GM13977 (cell line): ENCODE data around the gene DUSP9.

Experiments
- DNase-seq: peaks from one replicate; pipeline ENCODE4 v3.0.0; 2012; ENCODE audit warnings: low spot score
- in situ Hi-C: fragments of 300-500 bp; cut with MboI; formaldehyde crosslinking; loops from one replicate; pipeline ENCODE4 v1.12.0; 2022; ENCODE audit warnings: low sequenced_read_pairs, low pct_unique_long_range_greater_than_20kb, mixed read lengths, inconsistent platforms; ENCODE audit not compliant: unreplicated experiment
- TF ChIP-seq, protein P1 (sequence below): IDR thresholded peaks from 2 replicates; pipeline ENCODE4 v1.5.1; 2012; ENCODE audit warnings: mild to moderate bottlenecking, control low read depth; ENCODE audit not compliant: insufficient read depth; ENCODE audit errors: extremely low read depth, missing control alignments

The DUSP9 gene

DNA sequence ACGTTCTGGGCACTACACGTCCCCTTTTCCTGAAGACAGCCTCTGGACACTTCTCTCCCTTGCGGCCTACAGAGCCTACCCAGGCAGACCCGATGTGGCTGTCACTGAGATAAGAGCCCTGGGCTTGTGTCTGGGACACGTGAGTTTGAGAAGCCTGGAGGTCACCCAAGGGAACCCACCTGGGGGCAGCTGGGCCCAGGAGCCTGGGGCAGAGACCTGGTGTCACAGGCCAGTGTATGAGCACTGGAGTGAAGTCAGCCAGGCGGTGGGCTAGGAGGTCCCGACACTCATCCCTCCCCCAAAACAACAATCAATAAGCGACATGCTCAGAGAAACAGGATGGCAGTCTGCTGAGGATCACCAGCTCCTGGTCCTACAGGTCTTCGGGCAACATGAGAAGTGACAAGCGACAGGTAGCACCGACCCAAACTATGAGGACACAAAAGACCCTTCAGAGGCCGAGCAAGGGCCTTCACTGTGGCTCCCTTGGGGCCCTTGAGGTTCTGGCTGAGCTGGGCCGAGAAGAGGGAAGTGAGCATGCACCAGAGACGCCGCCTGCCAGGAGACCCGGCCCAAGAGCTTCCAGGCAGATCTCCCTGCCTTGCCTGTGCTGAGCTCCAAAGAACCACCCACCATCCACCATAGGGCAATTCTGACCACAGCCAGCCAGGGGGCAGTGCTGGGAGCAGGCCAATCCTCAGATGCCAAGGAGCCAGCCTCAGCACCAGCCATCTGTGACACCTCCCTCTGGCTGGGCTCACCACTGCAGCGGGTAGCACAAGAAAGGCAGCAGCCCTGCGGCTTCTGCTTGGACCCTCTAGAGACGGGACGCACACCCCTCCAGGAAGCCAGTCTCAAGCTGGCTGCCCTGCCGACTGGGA lies 11.0 kb upstream of the DUSP9 start:
- TF ChIP-seq, protein P1, sequence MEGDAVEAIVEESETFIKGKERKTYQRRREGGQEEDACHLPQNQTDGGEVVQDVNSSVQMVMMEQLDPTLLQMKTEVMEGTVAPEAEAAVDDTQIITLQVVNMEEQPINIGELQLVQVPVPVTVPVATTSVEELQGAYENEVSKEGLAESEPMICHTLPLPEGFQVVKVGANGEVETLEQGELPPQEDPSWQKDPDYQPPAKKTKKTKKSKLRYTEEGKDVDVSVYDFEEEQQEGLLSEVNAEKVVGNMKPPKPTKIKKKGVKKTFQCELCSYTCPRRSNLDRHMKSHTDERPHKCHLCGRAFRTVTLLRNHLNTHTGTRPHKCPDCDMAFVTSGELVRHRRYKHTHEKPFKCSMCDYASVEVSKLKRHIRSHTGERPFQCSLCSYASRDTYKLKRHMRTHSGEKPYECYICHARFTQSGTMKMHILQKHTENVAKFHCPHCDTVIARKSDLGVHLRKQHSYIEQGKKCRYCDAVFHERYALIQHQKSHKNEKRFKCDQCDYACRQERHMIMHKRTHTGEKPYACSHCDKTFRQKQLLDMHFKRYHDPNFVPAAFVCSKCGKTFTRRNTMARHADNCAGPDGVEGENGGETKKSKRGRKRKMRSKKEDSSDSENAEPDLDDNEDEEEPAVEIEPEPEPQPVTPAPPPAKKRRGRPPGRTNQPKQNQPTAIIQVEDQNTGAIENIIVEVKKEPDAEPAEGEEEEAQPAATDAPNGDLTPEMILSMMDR: peak; percentile 37
- in situ Hi-C loops: no loop called here
- peak; percentile 22 for DNase-seq

DNA sequence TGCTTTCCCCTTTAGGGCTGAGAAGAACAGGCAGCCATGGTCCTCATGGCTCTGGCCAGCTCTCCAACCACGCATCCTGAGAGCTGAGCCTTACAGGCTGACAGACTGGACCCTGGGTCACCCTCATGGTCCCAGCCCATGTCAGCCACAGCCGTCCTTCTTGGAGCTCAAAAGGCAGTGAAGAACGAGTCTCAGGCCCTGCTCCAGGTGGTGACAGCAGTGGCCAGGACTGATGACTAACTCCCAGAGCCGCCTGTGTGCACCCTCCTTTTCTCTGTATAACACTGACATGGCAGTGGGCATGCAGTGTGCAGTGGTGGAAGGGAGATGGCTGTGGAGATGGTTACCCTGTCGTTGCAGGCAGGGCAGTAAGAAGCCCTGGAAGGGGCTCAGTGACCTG lies 10.3 kb upstream of the DUSP9 start:
- in situ Hi-C loops: no loop called here

DNA sequence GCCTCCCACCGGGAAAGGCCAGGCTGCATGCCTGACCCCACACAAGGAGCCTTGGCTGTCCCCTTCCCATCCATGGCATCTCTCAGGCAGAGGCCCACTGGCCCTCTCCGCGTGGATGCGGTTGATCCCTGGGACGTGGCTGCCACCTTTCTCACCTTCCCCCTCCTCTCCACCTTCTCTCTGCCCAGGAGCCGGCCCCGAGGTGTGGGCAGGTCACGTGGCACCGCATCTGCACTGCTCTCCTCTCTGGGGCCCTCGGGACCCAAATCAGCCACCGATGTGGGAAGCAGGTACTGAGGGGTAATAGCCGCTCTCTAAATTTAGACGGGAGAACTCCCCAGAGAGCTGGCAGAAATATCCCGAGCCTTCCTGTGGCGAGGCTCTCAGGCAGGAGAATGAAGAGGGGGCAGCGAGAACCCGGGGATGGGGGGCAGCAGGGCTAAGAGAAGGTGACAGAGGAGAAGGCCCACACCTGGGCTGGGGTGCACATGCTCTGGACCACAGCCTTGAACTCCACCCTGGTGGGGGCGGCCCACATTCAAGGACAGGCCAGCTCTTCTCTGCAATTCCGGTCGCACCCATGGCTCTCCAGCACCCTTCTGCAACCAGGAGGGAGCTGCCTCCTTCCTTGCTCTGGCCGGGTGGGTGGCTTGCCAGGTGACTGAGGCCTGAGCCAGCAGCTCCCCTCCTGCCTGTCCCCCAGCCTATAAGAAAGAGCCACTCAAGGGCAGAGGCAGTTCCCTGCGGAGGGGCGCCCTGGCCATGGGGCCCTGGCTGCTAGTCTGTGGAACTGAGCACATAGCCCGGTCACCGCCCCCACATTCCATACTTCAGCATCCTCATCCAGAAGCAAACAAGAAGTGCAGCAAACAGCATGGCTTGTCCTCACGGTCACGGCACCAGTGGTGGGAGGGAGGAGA lies 9.6 kb upstream of the DUSP9 start:
- in situ Hi-C loops: no loop called here
- TF ChIP-seq, protein P1: no peak
- no peak for DNase-seq

More for the DNA sequence above, 10.3 kb upstream of the DUSP9 start:
- no peak for DNase-seq
- TF ChIP-seq, protein P1: no peak

DNA sequence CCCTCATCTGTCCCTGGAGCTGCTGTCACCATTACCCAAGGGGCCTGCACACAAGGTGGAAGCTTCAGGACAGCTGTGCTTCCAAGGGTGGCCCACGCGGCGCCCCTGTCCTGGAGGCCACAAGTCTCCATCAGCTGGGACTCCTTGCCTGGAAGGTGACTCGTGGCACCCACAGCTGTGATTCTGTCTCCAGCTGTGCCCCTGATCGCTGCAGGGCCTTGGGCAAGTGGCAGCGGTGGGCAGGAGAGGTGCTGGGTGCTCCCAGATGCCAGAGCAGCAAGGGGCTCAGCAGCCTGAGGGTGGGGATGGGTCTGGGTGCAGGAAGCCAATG lies 9.0 kb upstream of the DUSP9 start:
- in situ Hi-C loops: no loop called here
- DNase-seq: peak; percentile 11
- TF ChIP-seq, protein P1: no peak

DNA sequence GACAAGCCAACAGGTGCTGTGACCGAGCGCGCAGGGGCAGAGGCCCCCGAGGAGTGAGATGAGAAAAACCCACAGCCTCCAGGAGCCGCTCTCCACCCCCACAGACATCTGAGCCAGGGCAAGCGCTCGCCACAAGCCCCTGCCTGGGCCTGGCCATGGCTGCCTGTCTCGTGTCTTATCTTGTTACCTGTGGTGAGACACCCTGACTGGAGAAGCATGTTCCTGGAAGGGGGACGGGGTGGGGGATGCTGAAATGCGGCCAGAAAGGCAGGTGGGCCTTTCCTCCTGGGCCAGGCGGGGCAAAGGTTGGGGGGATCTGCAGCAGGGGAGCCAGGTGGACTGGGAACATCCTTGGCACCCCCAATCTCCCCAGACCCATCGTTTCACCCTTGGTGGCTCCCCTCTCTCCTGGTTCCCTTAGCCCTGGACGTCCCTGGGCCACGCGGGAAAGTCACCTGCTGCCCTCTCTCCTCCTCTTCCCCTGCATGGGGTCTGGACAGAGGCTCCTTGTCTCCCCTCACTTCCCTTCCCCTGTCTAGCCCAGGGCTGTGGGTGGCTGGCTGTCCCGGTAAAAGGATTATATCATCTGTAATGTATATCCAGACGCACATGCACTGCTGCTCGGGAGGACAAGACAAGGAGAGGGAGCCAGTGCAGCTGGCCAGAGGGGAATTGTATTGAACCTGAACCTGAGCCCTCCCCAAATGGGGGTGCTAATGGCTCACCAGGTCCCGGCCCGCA lies 8.4 kb upstream of the DUSP9 start:
- TF ChIP-seq, protein P1: no peak
- in situ Hi-C loops: no loop called here
- peak; percentile 6 for DNase-seq

DNA sequence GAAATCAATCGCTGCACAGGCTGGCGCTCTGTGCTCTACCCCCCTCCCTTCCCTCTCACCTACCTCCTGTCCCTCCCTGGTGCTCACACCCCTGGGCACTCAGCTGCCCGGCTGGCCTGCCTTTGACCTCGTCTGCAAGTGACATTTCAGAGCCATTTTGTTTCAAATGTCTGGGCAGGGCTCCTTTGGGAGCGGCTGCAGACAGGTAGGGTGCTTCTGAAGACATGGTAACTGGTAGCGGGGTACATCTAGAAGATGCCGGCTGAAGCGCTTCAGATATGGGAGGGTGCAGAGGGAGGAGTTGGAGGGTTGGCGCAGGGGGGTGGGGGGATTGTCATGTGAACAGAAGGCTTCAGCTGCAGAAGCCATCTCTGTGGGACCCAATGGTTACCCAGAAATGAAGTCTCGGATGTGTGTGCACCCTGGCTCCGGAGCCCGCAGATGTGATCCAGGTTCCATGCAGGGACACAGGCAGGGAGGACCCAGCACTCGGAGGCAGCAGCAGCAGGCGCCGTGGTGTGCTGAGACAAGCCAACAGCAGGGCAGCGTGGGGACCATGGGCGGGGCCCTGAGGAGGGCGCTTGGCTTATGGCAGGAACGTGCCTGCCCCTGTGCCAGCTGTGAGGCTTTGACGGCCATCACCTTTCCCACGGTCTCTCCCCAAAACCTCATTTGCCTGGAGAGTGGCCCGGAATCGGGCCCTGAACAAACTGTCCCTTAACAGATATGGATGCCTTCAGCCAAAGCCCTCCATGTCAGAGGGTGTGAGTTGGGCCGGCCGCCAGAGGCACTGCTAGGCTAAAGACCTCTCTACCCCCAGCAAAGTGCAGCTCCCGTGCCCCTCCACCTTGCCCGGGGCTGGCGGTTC lies 7.6 kb upstream of the DUSP9 start:
- TF ChIP-seq, protein P1: no peak
- DNase-seq: peak; percentile 14
- in situ Hi-C loops: no loop called here
